Endothelial cell (in vitro differentiated cells): Measurements from ENCODE around the gene SOBP. TPM values are rescaled to one million over a fixed set of nuclear protein-coding genes. Genes with fewer than 3 reads are reported as not detected.

Source experiments
- DNase-seq: peaks from one replicate; pipeline ENCODE4 v3.0.0; 2021; ENCODE audit warnings: low spot score
- H3K27ac Mint-ChIP-seq: one replicate; pipeline ENCODE4 v1.8.0; 2021; ENCODE audit warnings: mixed read lengths, inconsistent platforms; ENCODE audit not compliant: unreplicated experiment
- H3K27me3 Mint-ChIP-seq: one replicate; pipeline ENCODE4 v1.8.0; 2021; ENCODE audit warnings: mild to moderate bottlenecking, moderate library complexity, mixed read lengths, inconsistent platforms; ENCODE audit not compliant: unreplicated experiment
- H3K36me3 Mint-ChIP-seq: one replicate; pipeline ENCODE4 v1.8.0; 2021; ENCODE audit warnings: mild to moderate bottlenecking, low read depth, mixed read lengths, inconsistent platforms; ENCODE audit not compliant: unreplicated experiment
- H3K4me1 Mint-ChIP-seq: one replicate; pipeline ENCODE4 v1.8.0; 2021; ENCODE audit warnings: mild to moderate bottlenecking, mixed read lengths, inconsistent platforms; ENCODE audit not compliant: unreplicated experiment
- H3K4me3 Mint-ChIP-seq: one replicate; pipeline ENCODE4 v1.8.0; 2021; ENCODE audit warnings: mild to moderate bottlenecking, mixed read lengths, inconsistent platforms; ENCODE audit not compliant: unreplicated experiment
- H3K9me3 Mint-ChIP-seq: one replicate; pipeline ENCODE4 v1.8.0; 2021; ENCODE audit warnings: mixed read lengths, inconsistent platforms; ENCODE audit not compliant: unreplicated experiment
- CTCF ChIP-seq: fragments of 200-600 bp; sonication (generic); IDR thresholded peaks from one replicate; pipeline ENCODE4 v1.5.0; 2021; ENCODE audit warnings: antibody characterized with exemption; ENCODE audit not compliant: unreplicated experiment
- total RNA-seq: library from RNA; stranded (reverse); fragmentation: NEBNext Ultra II Directional; extraction: Animal tissue kit (Norgen Biotek cat#: 25700); gene quantifications from one replicate; pipeline ENCODE4 v1.2.1, GENCODE V29; 2021; ENCODE audit not compliant: unreplicated experiment

Gene SOBP
- total RNA-seq, 1 donor from 2014 or later, result 1.5 TPM

- H3K27ac Mint-ChIP-seq, result no peak overlapping the region
- TF ChIP-seq CTCF, result no peak
- no peak overlapping the region for H3K4me3 Mint-ChIP-seq
- no peaks in the 10 kb centered on the region for H3K9me3 Mint-ChIP-seq
- H3K4me1 Mint-ChIP-seq, result peaks cover 12% of the 10 kb centered on the region
- H3K27me3 Mint-ChIP-seq, result no peaks in the 10 kb centered on the region
- no peaks in the 10 kb centered on the region for H3K36me3 Mint-ChIP-seq
- DNase-seq, result no peak
These were observed 96.0 kb downstream of the SOBP start for GRCh38 chr6:107585815-107586435.

- no peak for DNase-seq
- Mint-ChIP-seq H3K36me3 (no peaks in the 10 kb centered on the region), H3K27ac (no peak overlapping the region), H3K4me1 (peaks cover 12% of the 10 kb centered on the region), H3K9me3 (no peaks in the 10 kb centered on the region), H3K4me3 (no peak overlapping the region), H3K27me3 (no peaks in the 10 kb centered on the region)
- TF ChIP-seq CTCF, result no peak
These were observed 97.5 kb downstream of the SOBP start for GRCh38 chr6:107587451-107587850.

- no peak for DNase-seq
- Mint-ChIP-seq H3K36me3 (no peaks in the 10 kb centered on the region), H3K4me3 (no peak overlapping the region), H3K27me3 (peaks cover 1% of the 10 kb centered on the region), H3K9me3 (no peaks in the 10 kb centered on the region), H3K4me1 (peaks cover 12% of the 10 kb centered on the region), H3K27ac (no peak overlapping the region)
- no peak for TF ChIP-seq CTCF
These were observed 99.3 kb downstream of the SOBP start for GRCh38 chr6:107589199-107589598.

- peaks cover 1% of the 10 kb centered on the region for H3K27me3 Mint-ChIP-seq
- H3K9me3 Mint-ChIP-seq, result no peaks in the 10 kb centered on the region
These were observed 100.0 kb downstream of the SOBP start for GRCh38 chr6:107589934-107590333.

More at GRCh38 chr6:107589934-107590333, 100.0 kb downstream of the SOBP start:
- no peak overlapping the region for H3K4me3 Mint-ChIP-seq
- H3K36me3 Mint-ChIP-seq, result no peaks in the 10 kb centered on the region
- H3K27ac Mint-ChIP-seq, result no peak overlapping the region
- TF ChIP-seq CTCF, result no peak
- peaks cover 12% of the 10 kb centered on the region for H3K4me1 Mint-ChIP-seq
- DNase-seq, result no peak
